ENCODE data around the gene PSG6. TPM values are rescaled to one million over a fixed set of nuclear protein-coding genes. Genes with fewer than 3 reads are reported as not detected.
"Not testable (repeated sequence)": the region's sequence is repeated elsewhere in the genome, so short reads cannot be mapped to it uniquely, and the experiment has no call there.

PSG6 gene
- polyA plus RNA-seq (2013, experiment 1 of 2): not detected
- not detected for polyA plus RNA-seq (2013, experiment 2 of 2)

GRCh38 chr19:42917634-42918033 is at the start of gene PSG6:
Gene PSG6 (minus strand): TSS chr19:42917894. CDS start chr19:42917792, 102 bp downstream.
- not testable (repeated sequence) for H3K4ac ChIP-seq (ENCODE audit: low read length); H3K27ac ChIP-seq (replicated peaks; ENCODE audit: low read length); H3K14ac ChIP-seq (ENCODE audit: low read length); H3K27me3 ChIP-seq (ENCODE audit: control insufficient read depth in 3 of 3, insufficient read depth in 3 of 3, low read depth in 1 of 3, low read length in 3 of 3); H3K4me1 ChIP-seq (ENCODE audit: control insufficient read depth in 2 of 2, insufficient read depth in 1 of 2, low read depth in 1 of 2, low read length in 2 of 2); H2BK5ac ChIP-seq (ENCODE audit: low read length); H3K18ac ChIP-seq (ENCODE audit: low read length); H3K79me1 ChIP-seq (ENCODE audit: low read depth, low read length); H3K4me2 ChIP-seq (ENCODE audit: insufficient read depth, low read length, poor library complexity, severe bottlenecking); H3K9me3 ChIP-seq (replicated peaks in 1 of 2; ENCODE audit: control insufficient read depth in 2 of 2, insufficient read depth in 1 of 2, low read depth in 1 of 2, low read length in 2 of 2); H3K9ac ChIP-seq (ENCODE audit: low read depth, low read length, poor library complexity); H2BK120ac ChIP-seq (ENCODE audit: low read depth, low read length); H2AK5ac ChIP-seq (ENCODE audit: low read depth, low read length); H4K91ac ChIP-seq (ENCODE audit: low read depth, low read length, poor library complexity); H3K23ac ChIP-seq (ENCODE audit: low read depth, low read length, poor library complexity); H4K8ac ChIP-seq (ENCODE audit: low read depth, low read length); H3K36me3 ChIP-seq (replicated peaks in 1 of 2; ENCODE audit: control insufficient read depth in 2 of 2, insufficient read depth in 2 of 2, low read length in 2 of 2); H2AFZ ChIP-seq (ENCODE audit: low read length); DNase-seq (ENCODE audit: low spot score); H2BK12ac ChIP-seq (ENCODE audit: low read length); H2BK15ac ChIP-seq (ENCODE audit: low read length)
- WGBS, 2 donors (ENCODE audit: extremely low coverage in 2 of 2, insufficient read length in 2 of 2, insufficient replicate concordance in 1 of 2): no CpG with 5 or more reads among the region's 1 CpG
- peak within 1 kb of the TSS in 1 of 2 donors; percentile 54 for H3K4me3 ChIP-seq (ENCODE audit: low read length in 2 of 2)

- Histone ChIP-seq H3K9ac (ENCODE audit: low read depth, low read length, poor library complexity) (no peak overlapping the region), H3K18ac (ENCODE audit: low read length) (no peak overlapping the region), H3K23ac (ENCODE audit: low read depth, low read length, poor library complexity) (no peak overlapping the region), H3K9me3 (replicated peaks in 1 of 2; ENCODE audit: control insufficient read depth in 2 of 2, insufficient read depth in 1 of 2, low read depth in 1 of 2, low read length in 2 of 2) (peaks cover 0 to 6% of the 10 kb centered on the region in 2 donors), H2AFZ (ENCODE audit: low read length) (no peak overlapping the region), H3K4me2 (ENCODE audit: insufficient read depth, low read length, poor library complexity, severe bottlenecking) (no peak overlapping the region), H2BK120ac (ENCODE audit: low read depth, low read length) (no peak overlapping the region), H2AK5ac (ENCODE audit: low read depth, low read length) (no peak overlapping the region), H3K14ac (ENCODE audit: low read length) (no peak overlapping the region), H2BK15ac (ENCODE audit: low read length) (no peak overlapping the region), H3K27me3 (ENCODE audit: control insufficient read depth in 3 of 3, insufficient read depth in 3 of 3, low read depth in 1 of 3, low read length in 3 of 3) (peaks cover 0 to 2% (median 0%) of the 10 kb centered on the region in 3 experiments), H3K4me3 (ENCODE audit: low read length in 2 of 2) (no peak overlapping the region), H4K8ac (ENCODE audit: low read depth, low read length) (no peak overlapping the region), H3K27ac (replicated peaks; ENCODE audit: low read length) (no peak overlapping the region), H2BK5ac (ENCODE audit: low read length) (no peak overlapping the region), H3K4me1 (ENCODE audit: control insufficient read depth in 2 of 2, insufficient read depth in 1 of 2, low read depth in 1 of 2, low read length in 2 of 2) (no peaks in the 10 kb centered on the region), H3K4ac (ENCODE audit: low read length) (no peak overlapping the region), H3K36me3 (replicated peaks in 1 of 2; ENCODE audit: control insufficient read depth in 2 of 2, insufficient read depth in 2 of 2, low read length in 2 of 2) (no peaks in the 10 kb centered on the region), H4K91ac (ENCODE audit: low read depth, low read length, poor library complexity) (no peak overlapping the region), H2BK12ac (ENCODE audit: low read length) (no peak overlapping the region), H3K79me1 (ENCODE audit: low read depth, low read length) (no peaks in the 10 kb centered on the region)
- no CpG with 5 or more reads among the region's 2 CpGs for whole genome bisulfite sequencing, 2 donors (ENCODE audit: extremely low coverage in 2 of 2, insufficient read length in 2 of 2, insufficient replicate concordance in 1 of 2)
- no peak for DNase-seq (ENCODE audit: low spot score)
These were observed 47.5 kb upstream of the PSG6 start for GRCh38 chr19:42965176-42965575.

GRCh38 chr19:42961119-42961518 is 43.4 kb upstream of the PSG6 start:
- WGBS, 2 donors (ENCODE audit: extremely low coverage in 2 of 2, insufficient read length in 2 of 2, insufficient replicate concordance in 1 of 2): no CpG with 5 or more reads among the region's 6 CpGs
- Histone ChIP-seq H3K79me1 (ENCODE audit: low read depth, low read length) (no peaks in the 10 kb centered on the region), H3K23ac (ENCODE audit: low read depth, low read length, poor library complexity) (no peak overlapping the region)

GRCh38 chr19:42952126-42952525 is 34.4 kb upstream of the PSG6 start:
- not testable (repeated sequence) for H3K18ac ChIP-seq (ENCODE audit: low read length); H2BK12ac ChIP-seq (ENCODE audit: low read length); H3K4me1 ChIP-seq (ENCODE audit: control insufficient read depth in 2 of 2, insufficient read depth in 1 of 2, low read depth in 1 of 2, low read length in 2 of 2); H2BK5ac ChIP-seq (ENCODE audit: low read length); H3K4ac ChIP-seq (ENCODE audit: low read length); H3K9ac ChIP-seq (ENCODE audit: low read depth, low read length, poor library complexity); H2AFZ ChIP-seq (ENCODE audit: low read length); DNase-seq (ENCODE audit: low spot score); H3K9me3 ChIP-seq (replicated peaks in 1 of 2; ENCODE audit: control insufficient read depth in 2 of 2, insufficient read depth in 1 of 2, low read depth in 1 of 2, low read length in 2 of 2); H3K27me3 ChIP-seq (ENCODE audit: control insufficient read depth in 3 of 3, insufficient read depth in 3 of 3, low read depth in 1 of 3, low read length in 3 of 3); H3K14ac ChIP-seq (ENCODE audit: low read length); H3K23ac ChIP-seq (ENCODE audit: low read depth, low read length, poor library complexity); H3K4me3 ChIP-seq (ENCODE audit: low read length in 2 of 2); H4K91ac ChIP-seq (ENCODE audit: low read depth, low read length, poor library complexity); H2AK5ac ChIP-seq (ENCODE audit: low read depth, low read length); H3K4me2 ChIP-seq (ENCODE audit: insufficient read depth, low read length, poor library complexity, severe bottlenecking); H2BK15ac ChIP-seq (ENCODE audit: low read length); H3K79me1 ChIP-seq (ENCODE audit: low read depth, low read length); H3K36me3 ChIP-seq (replicated peaks in 1 of 2; ENCODE audit: control insufficient read depth in 2 of 2, insufficient read depth in 2 of 2, low read length in 2 of 2); H2BK120ac ChIP-seq (ENCODE audit: low read depth, low read length); H3K27ac ChIP-seq (replicated peaks; ENCODE audit: low read length); H4K8ac ChIP-seq (ENCODE audit: low read depth, low read length)
- no CpG with 5 or more reads among the region's 4 CpGs for WGBS, 2 donors (ENCODE audit: extremely low coverage in 2 of 2, insufficient read length in 2 of 2, insufficient replicate concordance in 1 of 2)

More at GRCh38 chr19:42961119-42961518, 43.4 kb upstream of the PSG6 start:
- no peak overlapping the region for H3K18ac ChIP-seq (ENCODE audit: low read length)
- H3K36me3 ChIP-seq (replicated peaks in 1 of 2; ENCODE audit: control insufficient read depth in 2 of 2, insufficient read depth in 2 of 2, low read length in 2 of 2): no peaks in the 10 kb centered on the region
- no peak overlapping the region for H2BK5ac ChIP-seq (ENCODE audit: low read length)
- H3K4me2 ChIP-seq (ENCODE audit: insufficient read depth, low read length, poor library complexity, severe bottlenecking): no peak overlapping the region
- H4K8ac ChIP-seq (ENCODE audit: low read depth, low read length): no peak overlapping the region
- H2AFZ ChIP-seq (ENCODE audit: low read length): no peak overlapping the region
- no peak for DNase-seq (ENCODE audit: low spot score)
- no peak overlapping the region for H3K14ac ChIP-seq (ENCODE audit: low read length)
- no peaks in the 10 kb centered on the region for H3K4me1 ChIP-seq (ENCODE audit: control insufficient read depth in 2 of 2, insufficient read depth in 1 of 2, low read depth in 1 of 2, low read length in 2 of 2)
- H3K9me3 ChIP-seq (replicated peaks in 1 of 2; ENCODE audit: control insufficient read depth in 2 of 2, insufficient read depth in 1 of 2, low read depth in 1 of 2, low read length in 2 of 2): peaks cover 0 to 2% of the 10 kb centered on the region in 2 donors
- H3K9ac ChIP-seq (ENCODE audit: low read depth, low read length, poor library complexity): no peak overlapping the region
- H3K27me3 ChIP-seq (ENCODE audit: control insufficient read depth in 3 of 3, insufficient read depth in 3 of 3, low read depth in 1 of 3, low read length in 3 of 3): peaks cover 0 to 2% (median 0%) of the 10 kb centered on the region in 3 experiments
- H2BK120ac ChIP-seq (ENCODE audit: low read depth, low read length): no peak overlapping the region
- no peak overlapping the region for H3K4ac ChIP-seq (ENCODE audit: low read length)
- H4K91ac ChIP-seq (ENCODE audit: low read depth, low read length, poor library complexity): no peak overlapping the region
- no peak overlapping the region for H2BK15ac ChIP-seq (ENCODE audit: low read length)
- no peak overlapping the region for H2AK5ac ChIP-seq (ENCODE audit: low read depth, low read length)
- H2BK12ac ChIP-seq (ENCODE audit: low read length): no peak overlapping the region
- no peak overlapping the region for H3K4me3 ChIP-seq (ENCODE audit: low read length in 2 of 2)
- H3K27ac ChIP-seq (replicated peaks; ENCODE audit: low read length): no peak overlapping the region
